H9 (cell line): ENCODE data around the gene CFAP119. TPM values are rescaled to one million over a fixed set of nuclear protein-coding genes. Genes with fewer than 3 reads are reported as not detected.

Experiments used
- DNase-seq: peaks from one replicate; pipeline ENCODE4 v3.0.0-alpha.2; 2017
- H2AFZ ChIP-seq: one replicate; pipeline ENCODE4 v1.6.1; 2013; ENCODE audit warnings: mild to moderate bottlenecking, low read length, control low read depth, moderate library complexity
- H2AK5ac ChIP-seq: 2 replicates; pipeline ENCODE4 v1.6.1; 2013; ENCODE audit warnings: low read length, control low read depth, mixed read lengths; ENCODE audit not compliant: insufficient read length
- H2BK120ac ChIP-seq: one replicate; pipeline ENCODE4 v1.6.1; 2013; ENCODE audit warnings: low read depth, mild to moderate bottlenecking, low read length, control low read depth, inconsistent platforms; ENCODE audit not compliant: poor library complexity, severe bottlenecking
- H2BK12ac ChIP-seq: 2 replicates; pipeline ENCODE4 v1.6.1; 2013; ENCODE audit warnings: low read length, control low read depth, mixed read lengths, low read depth; ENCODE audit not compliant: insufficient read length
- H2BK15ac ChIP-seq: 2 replicates; pipeline ENCODE4 v1.6.1; 2013; ENCODE audit warnings: low read depth, low read length, control low read depth
- H2BK20ac ChIP-seq: one replicate; pipeline ENCODE4 v1.6.1; 2013; ENCODE audit warnings: low read depth, mild to moderate bottlenecking, low read length, control low read depth, inconsistent platforms; ENCODE audit not compliant: poor library complexity, severe bottlenecking
- H2BK5ac ChIP-seq: 2 replicates; pipeline ENCODE4 v1.6.1; 2013; ENCODE audit warnings: low read length, control low read depth, mixed read lengths; ENCODE audit not compliant: insufficient read length
- H3K14ac ChIP-seq: 2 replicates; pipeline ENCODE4 v1.6.1; 2013; ENCODE audit warnings: low read length, control low read depth; ENCODE audit not compliant: insufficient read depth
- H3K18ac ChIP-seq: 2 replicates; pipeline ENCODE4 v1.6.1; 2013; ENCODE audit warnings: low read depth, mild to moderate bottlenecking, mixed read lengths, low read length, control low read depth; ENCODE audit not compliant: insufficient read length
- H3K23ac ChIP-seq: 2 replicates; pipeline ENCODE4 v1.6.1; 2013; ENCODE audit warnings: low read length, control low read depth, mixed read lengths, low read depth; ENCODE audit not compliant: insufficient read length
- H3K23me2 ChIP-seq: 2 replicates; pipeline ENCODE4 v1.6.1; 2013; ENCODE audit warnings: low read depth, mild to moderate bottlenecking, mixed read lengths, low read length, control low read depth; ENCODE audit not compliant: insufficient read length, poor library complexity, severe bottlenecking
- H3K27ac ChIP-seq: 2 replicates; pipeline ENCODE4 v1.5.1; 2013; ENCODE audit warnings: low read length, control low read depth, mixed read lengths, low read depth; ENCODE audit not compliant: insufficient read length
- H3K27me3 ChIP-seq: 2 replicates; pipeline ENCODE4 v1.6.1; 2013; ENCODE audit warnings: low read length, control low read depth, inconsistent platforms; ENCODE audit not compliant: insufficient read depth
- H3K4ac ChIP-seq: 2 replicates; pipeline ENCODE4 v1.6.1; 2013; ENCODE audit warnings: low read depth, mild to moderate bottlenecking, control low read depth, inconsistent platforms, low read length, moderate library complexity
- H3K4me1 ChIP-seq: 2 replicates; pipeline ENCODE4 v1.6.1; 2013; ENCODE audit warnings: low read length, control low read depth, inconsistent platforms; ENCODE audit not compliant: insufficient read depth
- H3K4me2 ChIP-seq: 2 replicates; pipeline ENCODE4 v1.6.1; 2013; ENCODE audit warnings: low read length, control low read depth, mixed read lengths; ENCODE audit not compliant: insufficient read length, insufficient read depth
- H3K56ac ChIP-seq: 2 replicates; pipeline ENCODE4 v1.6.1; 2013; ENCODE audit warnings: low read depth, mild to moderate bottlenecking, mixed read lengths, low read length, control low read depth; ENCODE audit not compliant: insufficient read length
- H3K79me1 ChIP-seq: 2 replicates; pipeline ENCODE4 v1.6.1; 2013; ENCODE audit warnings: low read depth, mild to moderate bottlenecking, moderate library complexity, low read length, control low read depth, inconsistent platforms; ENCODE audit not compliant: insufficient read depth, poor library complexity, severe bottlenecking
- H3K79me2 ChIP-seq: 2 replicates; pipeline ENCODE4 v1.6.1; 2013; ENCODE audit warnings: low read length, control low read depth, inconsistent platforms; ENCODE audit not compliant: insufficient read depth
- H3K9ac ChIP-seq: 2 replicates; pipeline ENCODE4 v1.6.1; 2013; ENCODE audit warnings: low read length, control low read depth, mixed read lengths; ENCODE audit not compliant: insufficient read length; ENCODE audit errors: extremely low read depth
- H3K9me3 ChIP-seq: one replicate; pipeline ENCODE4 v1.6.1; 2013; ENCODE audit warnings: low read depth, low read length, inconsistent platforms; ENCODE audit not compliant: control insufficient read depth
- H3T11ph ChIP-seq: one replicate; pipeline ENCODE4 v1.6.1; 2013; ENCODE audit warnings: mild to moderate bottlenecking, low read length, control low read depth, inconsistent platforms
- H4K20me1 ChIP-seq: one replicate; pipeline ENCODE4 v1.6.1; 2013; ENCODE audit not compliant: control insufficient read depth, insufficient read length, insufficient read depth
- H4K5ac ChIP-seq: 2 replicates; pipeline ENCODE4 v1.6.1; 2013; ENCODE audit warnings: low read depth, mild to moderate bottlenecking, mixed read lengths, low read length, control low read depth; ENCODE audit not compliant: insufficient read length
- H4K8ac ChIP-seq: replicated peaks from 2 replicates; pipeline ENCODE4 v1.6.1; 2013; ENCODE audit warnings: low read length, control low read depth, mixed read lengths, low read depth; ENCODE audit not compliant: insufficient read length
- H4K91ac ChIP-seq: 2 replicates; pipeline ENCODE4 v1.6.1; 2013; ENCODE audit warnings: low read depth, mild to moderate bottlenecking, moderate library complexity, mixed read lengths, low read length, control low read depth; ENCODE audit not compliant: insufficient read length
- H3K27ac Mint-ChIP-seq, 3 experiments: 2 replicates in 2 of 3; 3 replicates in 1 of 3; pipeline ENCODE4 v1.8.0; 2020 to 2021; ENCODE audit warnings: mixed read lengths in 3 of 3, mild to moderate bottlenecking in 1 of 3, moderate library complexity in 1 of 3
- H3K27me3 Mint-ChIP-seq: 2 replicates; pipeline ENCODE4 v1.8.0; 2021; ENCODE audit warnings: low read depth, mild to moderate bottlenecking, moderate library complexity, mixed read lengths
- H3K36me3 Mint-ChIP-seq, 3 experiments: 2 replicates in 2 of 3; 3 replicates in 1 of 3; pipeline ENCODE4 v1.8.0; 2020 to 2021; ENCODE audit warnings: low read depth in 3 of 3, mixed read lengths in 3 of 3; ENCODE audit not compliant: insufficient read depth in 1 of 3
- H3K4me1 Mint-ChIP-seq, 2 experiments: 2 replicates each; pipeline ENCODE4 v1.8.0; 2020; ENCODE audit warnings: mixed read lengths in 2 of 2
- H3K4me3 Mint-ChIP-seq, 2 experiments: 2 replicates in 1 of 2; 3 replicates in 1 of 2; pipeline ENCODE4 v1.8.0; 2020 to 2021; ENCODE audit warnings: mild to moderate bottlenecking in 2 of 2, mixed read lengths in 2 of 2, moderate library complexity in 1 of 2
- H3K9me3 Mint-ChIP-seq, 2 experiments: 2 replicates in 1 of 2; 3 replicates in 1 of 2; pipeline ENCODE4 v1.8.0; 2020; ENCODE audit warnings: mild to moderate bottlenecking in 2 of 2, mixed read lengths in 2 of 2, moderate library complexity in 1 of 2
- CTCF ChIP-seq: fragments of 200-600 bp; sonication (generic); conservative IDR thresholded peaks from 3 replicates; pipeline ENCODE4 v1.8.0; 2021; ENCODE audit warnings: antibody characterized with exemption, mild to moderate bottlenecking
- WGBS: extraction: QIAGEN DNeasy Blood & Tissue Kit; methylation state at CpG from one replicate; pipeline ENCODE4 v1.1.7; 2013; ENCODE audit warnings: missing lambda C conversion rate, low lambda C conversion rate, mixed read lengths; ENCODE audit not compliant: insufficient read length; ENCODE audit errors: extremely low coverage; 5-methylcytosine and 5-hydroxymethylcytosine counted together
- total RNA-seq: library from RNA; stranded (reverse); gene quantifications from 2 replicates; pipeline ENCODE4 v1.2.1, GENCODE V29; 2021

CFAP119 gene
- total RNA-seq, 1 experiment from 2014 or later: 5.4 TPM

- TF ChIP-seq CTCF: no peak
- peak overlapping the region; percentile 38 for H3K9ac ChIP-seq
- H3K56ac ChIP-seq: no peak overlapping the region
- peaks cover 4% of the 10 kb centered on the region for H3K23me2 ChIP-seq
- no peaks in the 10 kb centered on the region for H3K9me3 ChIP-seq
- no peak overlapping the region for H3K23ac ChIP-seq
- peak overlapping the region; percentile 27 for H3K18ac ChIP-seq
- peaks cover 3% of the 10 kb centered on the region; the same call in 1 of the 2 replicates for H3K27me3 Mint-ChIP-seq
- no peak overlapping the region for H2BK20ac ChIP-seq
- no peak overlapping the region for H3K27ac ChIP-seq
- H3K36me3 Mint-ChIP-seq: peaks cover 23 to 41% (median 26%) of the 10 kb centered on the region in 3 experiments
- H2BK12ac ChIP-seq: no peak overlapping the region
- no CpG with 5 or more reads among the region's 81 CpGs for WGBS
- H3K79me1 ChIP-seq: no peaks in the 10 kb centered on the region
- H3K27ac Mint-ChIP-seq: peak overlapping the region; percentile 95 to 99 (median 98)
- no peak overlapping the region for H4K5ac ChIP-seq
- no peak overlapping the region for H2BK120ac ChIP-seq
- no peak overlapping the region for H2AK5ac ChIP-seq
- no peaks in the 10 kb centered on the region for H3K4me1 ChIP-seq
- H2BK5ac ChIP-seq: no peak overlapping the region
- H3K27me3 ChIP-seq: no peaks in the 10 kb centered on the region
- H3K4me3 Mint-ChIP-seq: peak overlapping the region; percentile 93 to 96
- peak overlapping the region; percentile 26 for H3K14ac ChIP-seq
- peak overlapping the region; percentile 73 for H3K4me2 ChIP-seq
- peaks cover 18 to 24% of the 10 kb centered on the region in 2 experiments for H3K4me1 Mint-ChIP-seq
- no peak overlapping the region for H4K8ac ChIP-seq
- no peak overlapping the region for H3T11ph ChIP-seq
- H4K91ac ChIP-seq: no peak overlapping the region
- H4K20me1 ChIP-seq: no peaks in the 10 kb centered on the region
- H3K4ac ChIP-seq: no peak overlapping the region
- no peaks in the 10 kb centered on the region for H3K79me2 ChIP-seq
- H2BK15ac ChIP-seq: no peak overlapping the region; the same call in 1 of the 2 replicates
- no peak overlapping the region for H2AFZ ChIP-seq
- peak; percentile 89 for DNase-seq
- no peaks in the 10 kb centered on the region for H3K9me3 Mint-ChIP-seq
Observed at GRCh38 chr16:30775392-30776188, 13.7 kb upstream of the CFAP119 start.
